Mesothelial cell of epicardium (in vitro differentiated cells): ENCODE measurements around the gene FANCC. TPM values are rescaled to one million over a fixed set of nuclear protein-coding genes. Genes with fewer than 3 reads are reported as not detected.
A peak's percentile ranks its signal among the peaks of the same experiment; 100 is the strongest.

Experiments
- DNase-seq, 2 experiments: peaks; one replicate each; pipeline ENCODE4 v3.0.0; 2021; ENCODE audit warnings: low spot score in 2 of 2; ENCODE audit not compliant: unreplicated experiment in 2 of 2
- H3K27ac Mint-ChIP-seq: 2 replicates; pipeline ENCODE4 v1.8.0; 2021; ENCODE audit warnings: mixed read lengths
- H3K27me3 Mint-ChIP-seq: 2 replicates; pipeline ENCODE4 v1.8.0; 2021; ENCODE audit warnings: low read depth, mixed read lengths
- H3K36me3 Mint-ChIP-seq: 2 replicates; pipeline ENCODE4 v1.8.0; 2021; ENCODE audit warnings: mixed read lengths
- H3K4me1 Mint-ChIP-seq: 2 replicates; pipeline ENCODE4 v1.8.0; 2021; ENCODE audit warnings: mixed read lengths
- H3K4me3 Mint-ChIP-seq: 2 replicates; pipeline ENCODE4 v1.8.0; 2021; ENCODE audit warnings: mild to moderate bottlenecking, moderate library complexity, mixed read lengths
- H3K9me3 Mint-ChIP-seq: 2 replicates; pipeline ENCODE4 v1.8.0; 2021; ENCODE audit warnings: mixed read lengths
- total RNA-seq: library from RNA; stranded (reverse); gene quantifications from 3 replicates; pipeline ENCODE4 v1.2.1, GENCODE V29; 2021
- TF ChIP-seq, protein P1 (sequence below): fragments of 200-600 bp; sonication (generic); IDR thresholded peaks from one replicate; pipeline ENCODE4 v1.5.0; 2021; ENCODE audit warnings: antibody characterized with exemption; ENCODE audit not compliant: unreplicated experiment

Gene FANCC
- total RNA-seq, 1 donor from 2014 or later, result 22.5 TPM

DNA sequence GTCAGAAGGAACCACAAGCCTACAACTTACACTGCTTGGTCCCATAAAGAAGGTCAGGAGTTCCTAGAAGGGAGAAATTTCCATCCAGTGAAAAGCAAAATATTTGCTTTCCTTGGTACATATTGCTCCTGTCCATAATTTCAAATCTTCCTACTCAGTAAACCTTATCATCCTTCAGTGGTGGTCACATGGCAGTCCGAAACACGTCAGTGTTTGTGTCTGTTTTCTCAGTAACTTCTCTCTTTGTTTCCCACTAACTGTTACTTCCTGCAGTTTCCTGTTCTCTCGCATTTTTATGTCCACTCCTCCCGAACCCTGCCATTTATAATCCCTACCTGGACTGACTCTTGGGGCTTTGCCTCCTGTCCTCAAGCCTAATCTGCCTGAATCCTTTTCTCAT, 129.1 kb downstream of the FANCC start:
- no peak for DNase-seq
- Mint-ChIP-seq H3K9me3 (peaks cover 7% of the 10 kb centered on the region), H3K4me3 (no peak overlapping the region), H3K4me1 (peaks cover 19% of the 10 kb centered on the region), H3K27me3 (no peaks in the 10 kb centered on the region), H3K36me3 (no peaks in the 10 kb centered on the region), H3K27ac (peak overlapping the region; percentile 11)
- TF ChIP-seq, protein P1, sequence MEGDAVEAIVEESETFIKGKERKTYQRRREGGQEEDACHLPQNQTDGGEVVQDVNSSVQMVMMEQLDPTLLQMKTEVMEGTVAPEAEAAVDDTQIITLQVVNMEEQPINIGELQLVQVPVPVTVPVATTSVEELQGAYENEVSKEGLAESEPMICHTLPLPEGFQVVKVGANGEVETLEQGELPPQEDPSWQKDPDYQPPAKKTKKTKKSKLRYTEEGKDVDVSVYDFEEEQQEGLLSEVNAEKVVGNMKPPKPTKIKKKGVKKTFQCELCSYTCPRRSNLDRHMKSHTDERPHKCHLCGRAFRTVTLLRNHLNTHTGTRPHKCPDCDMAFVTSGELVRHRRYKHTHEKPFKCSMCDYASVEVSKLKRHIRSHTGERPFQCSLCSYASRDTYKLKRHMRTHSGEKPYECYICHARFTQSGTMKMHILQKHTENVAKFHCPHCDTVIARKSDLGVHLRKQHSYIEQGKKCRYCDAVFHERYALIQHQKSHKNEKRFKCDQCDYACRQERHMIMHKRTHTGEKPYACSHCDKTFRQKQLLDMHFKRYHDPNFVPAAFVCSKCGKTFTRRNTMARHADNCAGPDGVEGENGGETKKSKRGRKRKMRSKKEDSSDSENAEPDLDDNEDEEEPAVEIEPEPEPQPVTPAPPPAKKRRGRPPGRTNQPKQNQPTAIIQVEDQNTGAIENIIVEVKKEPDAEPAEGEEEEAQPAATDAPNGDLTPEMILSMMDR, result no peak

DNA sequence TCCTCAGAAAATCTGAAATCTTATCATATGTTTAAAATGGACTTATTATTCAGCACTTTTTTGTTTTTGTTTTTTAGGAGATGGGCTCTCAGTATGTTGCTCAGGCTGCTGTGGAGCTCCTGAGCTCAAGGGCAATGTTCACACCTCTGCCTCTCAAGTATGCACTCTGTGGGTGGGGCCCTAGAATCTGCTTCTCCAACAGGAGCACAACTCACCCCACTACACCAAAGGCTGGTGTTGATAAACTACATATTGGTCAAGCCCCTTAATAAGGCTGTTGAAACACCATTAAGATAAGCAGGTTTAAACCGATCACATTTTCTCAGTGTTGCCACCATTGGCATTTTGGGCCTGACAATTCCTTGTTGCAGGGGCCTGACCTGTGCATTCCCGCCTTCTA, 131.6 kb downstream of the FANCC start:
- H3K27me3 Mint-ChIP-seq, result no peaks in the 10 kb centered on the region
- no peak overlapping the region for H3K27ac Mint-ChIP-seq

DNA sequence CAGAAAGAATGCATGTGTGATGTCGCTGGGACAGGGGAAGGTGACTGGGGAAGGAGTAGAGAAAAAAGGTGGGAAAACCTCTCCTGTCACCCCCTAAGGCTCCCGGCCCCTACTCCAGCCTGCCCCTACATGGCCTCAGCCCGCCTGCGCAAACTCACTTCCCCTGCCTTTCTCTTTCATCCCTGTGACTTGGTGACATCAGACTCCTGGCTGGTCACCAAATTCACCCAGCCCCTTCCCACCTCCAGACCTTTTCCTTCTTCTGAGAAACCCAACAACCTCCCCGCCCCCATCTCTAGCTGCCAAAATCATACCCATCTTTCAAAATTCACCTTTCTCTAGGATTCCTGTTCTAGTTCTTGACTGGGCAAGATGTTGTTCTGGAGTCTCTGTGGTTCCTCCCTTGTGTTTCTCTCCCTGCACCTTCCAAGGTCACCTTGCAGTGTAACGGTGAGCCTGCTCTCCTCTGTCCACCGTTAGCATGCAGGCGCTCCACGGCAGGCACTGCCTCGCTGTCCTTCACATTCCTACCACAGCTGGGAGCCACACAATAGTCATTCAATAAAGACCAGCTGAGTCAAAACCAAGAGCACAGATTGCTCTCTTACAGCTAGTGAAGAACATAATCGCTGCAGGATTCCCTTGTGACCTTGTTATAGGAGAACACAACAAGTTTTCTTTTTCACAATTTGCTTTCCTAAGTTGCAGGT, 134.5 kb downstream of the FANCC start:
- Mint-ChIP-seq H3K4me1 (peaks cover 7% of the 10 kb centered on the region), H3K9me3 (no peaks in the 10 kb centered on the region), H3K27ac (no peak overlapping the region), H3K4me3 (no peak overlapping the region), H3K36me3 (no peaks in the 10 kb centered on the region), H3K27me3 (no peaks in the 10 kb centered on the region)
- no peak for DNase-seq
- TF ChIP-seq, protein P1, result no peak

More for the DNA sequence above, 131.6 kb downstream of the FANCC start:
- TF ChIP-seq, protein P1, result no peak
- Mint-ChIP-seq H3K36me3 (no peaks in the 10 kb centered on the region), H3K4me3 (no peak overlapping the region), H3K9me3 (no peaks in the 10 kb centered on the region), H3K4me1 (peaks cover 24% of the 10 kb centered on the region)
- no peak for DNase-seq

DNA sequence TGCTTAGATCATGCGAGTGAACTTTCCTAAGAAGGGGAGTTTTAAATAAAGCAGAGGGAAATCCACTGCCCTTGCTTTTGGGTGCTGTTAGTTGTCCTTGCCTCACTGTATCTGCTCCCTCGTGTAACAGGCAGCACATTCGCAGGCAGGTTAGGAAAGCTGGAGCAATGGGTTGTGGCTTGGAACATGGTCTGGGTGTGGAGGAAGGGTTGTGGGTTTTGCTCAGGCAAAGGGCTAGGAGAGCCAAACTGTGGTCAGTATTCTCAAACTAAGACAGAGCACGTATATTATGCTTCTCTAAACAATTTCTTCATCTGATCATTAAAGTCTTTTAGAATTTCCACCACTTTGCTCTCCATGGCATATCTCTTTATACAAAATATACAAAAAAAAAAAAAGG, 135.7 kb downstream of the FANCC start:
- Mint-ChIP-seq H3K9me3 (no peaks in the 10 kb centered on the region), H3K27me3 (no peaks in the 10 kb centered on the region), H3K4me1 (peaks cover 7% of the 10 kb centered on the region), H3K4me3 (no peak overlapping the region), H3K36me3 (no peaks in the 10 kb centered on the region), H3K27ac (no peak overlapping the region)
- TF ChIP-seq, protein P1, result no peak
- no peak for DNase-seq

DNA sequence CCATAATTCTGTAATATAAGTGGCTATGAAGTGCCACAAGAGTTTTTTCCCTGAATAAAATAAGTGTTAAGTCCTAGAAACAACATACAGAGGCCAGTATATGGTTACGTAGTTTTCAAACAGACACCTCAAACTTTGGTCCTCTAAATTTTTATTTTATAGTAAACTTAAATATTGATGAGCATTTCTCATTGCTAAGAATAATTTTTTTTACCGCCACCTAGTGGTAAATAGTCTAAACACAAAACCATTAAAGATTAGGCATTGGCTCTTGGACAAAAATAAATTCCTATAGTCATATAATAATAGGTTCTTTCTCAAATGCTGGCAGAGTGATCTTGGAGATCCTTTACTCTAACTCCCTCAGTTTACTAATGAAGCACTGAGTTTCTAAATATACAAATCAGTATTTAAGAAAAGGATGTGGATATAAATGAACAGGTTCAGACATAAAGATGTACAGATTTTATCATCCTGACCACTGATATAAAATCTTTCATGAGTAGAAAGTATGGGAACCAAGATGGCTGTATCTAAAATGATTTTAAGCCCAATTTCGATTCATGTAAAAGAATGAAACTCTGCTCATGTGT, 136.2 kb downstream of the FANCC start:
- Mint-ChIP-seq H3K27ac (no peak overlapping the region), H3K4me3 (no peak overlapping the region), H3K36me3 (no peaks in the 10 kb centered on the region), H3K4me1 (peaks cover 7% of the 10 kb centered on the region), H3K9me3 (no peaks in the 10 kb centered on the region), H3K27me3 (no peaks in the 10 kb centered on the region)
- no peak for DNase-seq
- TF ChIP-seq, protein P1, result peak; percentile 88
